Measurements from ENCODE around the gene TFAP2A. TPM values are rescaled to one million over a fixed set of nuclear protein-coding genes. Genes with fewer than 3 reads are reported as not detected.

TFAP2A gene
- total RNA-seq, 1 experiment from 2014 or later: 0.42 TPM

- TF ChIP-seq E2F1 (CRISPR knock-in tag; IDR thresholded peaks at IDR 0.05): no peak
- no peak for TF ChIP-seq TEAD1 (CRISPR knock-in tag; IDR thresholded peaks at IDR 0.05)
- TF ChIP-seq FOXP1 (CRISPR knock-in tag; IDR thresholded peaks at IDR 0.05; ENCODE audit: borderline replicate concordance): no peak
Observed at GRCh38 chr6:10409731-10410206, 5.1 kb downstream of the TFAP2A start (continued).

GRCh38 chr6:10409233-10409721 lies 5.6 kb downstream of the TFAP2A start:
- Mint-ChIP-seq H3K4me3 (peak overlapping the region; percentile 57), H3K9me3 (no peaks in the 10 kb centered on the region), H3K27me3 (ENCODE audit: low read depth) (peaks cover 90% of the 10 kb centered on the region), H3K4me1 (peaks cover 83% of the 10 kb centered on the region), H3K36me3 (no peaks in the 10 kb centered on the region), H3K27ac (no peak overlapping the region)
- ChIA-PET CTCF (interaction anchor here (0.7 to 1.8 kb wide), 6 partner anchors 10 to 21 kb away, joined by 3 to 7 read pairs (median 4); no protein-coding TSS in a partner anchor), POLR2A (interaction anchor here (1.3 kb wide), 1 partner anchor 13 kb away, joined by 3 read pairs; no protein-coding TSS in a partner anchor)
- TF ChIP-seq SMAD3 (CRISPR knock-in tag; IDR thresholded peaks at IDR 0.05; ENCODE audit: borderline replicate concordance) (no peak), TEAD4 (CRISPR knock-in tag; IDR thresholded peaks at IDR 0.05) (no peak), EMX1 (CRISPR knock-in tag; IDR thresholded peaks at IDR 0.05) (no peak), GRHL2 (CRISPR knock-in tag; IDR thresholded peaks at IDR 0.05; ENCODE audit: insufficient replicate concordance, severe bottlenecking) (no peak), IRF2 (CRISPR knock-in tag; IDR thresholded peaks at IDR 0.05; ENCODE audit: borderline replicate concordance, low read depth) (no peak), ZBTB43 (CRISPR knock-in tag; IDR thresholded peaks at IDR 0.05) (no peak), ZNF281 (CRISPR knock-in tag; IDR thresholded peaks at IDR 0.05) (no peak), ARID4B (CRISPR knock-in tag; IDR thresholded peaks at IDR 0.05; ENCODE audit: borderline replicate concordance) (no peak), PREB (CRISPR knock-in tag; IDR thresholded peaks at IDR 0.05; ENCODE audit: borderline replicate concordance) (no peak), FOXP4 (CRISPR knock-in tag; IDR thresholded peaks at IDR 0.05) (no peak), ZNF396 (CRISPR knock-in tag; IDR thresholded peaks at IDR 0.05; ENCODE audit: borderline replicate concordance) (no peak), CTCF (IDR thresholded peaks at IDR 0.05) (no peak), TCF7 (CRISPR knock-in tag; IDR thresholded peaks at IDR 0.05; ENCODE audit: low read depth) (no peak), TP53 (CRISPR knock-in tag; IDR thresholded peaks at IDR 0.05) (no peak)
- DNase-seq (ENCODE audit: low spot score): no peak
- no peak for ATAC-seq

Measured in WTC11 (cell line).